Choroid plexus epithelial cell (primary cell): ENCODE results near the gene IRF9.

ENCODE experiments used
- DNase-seq: peaks from one replicate; pipeline ENCODE4 v3.0.0-alpha.2; 2010; ENCODE audit warnings: low read depth
- H3K4me3 ChIP-seq: 2 replicates; pipeline ENCODE4 v1.5.1; 2011; ENCODE audit warnings: low read depth, mild to moderate bottlenecking, control low read depth, low read length, moderate library complexity
- CTCF ChIP-seq: conservative IDR thresholded peaks from 2 replicates; pipeline ENCODE4 v1.5.1; 2011; ENCODE audit warnings: low read depth, mild to moderate bottlenecking, control low read depth, inconsistent platforms, low read length, moderate library complexity

IRF9 gene

GRCh38 chr14:24213866-24214662 lies 53.0 kb downstream of the IRF9 start:
- DNase-seq: no peak
- TF ChIP-seq CTCF: no peak
- H3K4me3 ChIP-seq: peak overlapping the region; percentile 94

GRCh38 chr14:24215495-24216344 lies 54.7 kb downstream of the IRF9 start, which contains the start of gene MDP1:
MDP1 (minus strand) TSS chr14:24216066; CDS start chr14:24215955, 111 bp downstream.
- DNase-seq: peak; percentile 85
- peak; percentile 46 for TF ChIP-seq CTCF
- peak within 1 kb of the TSS; percentile 84 for H3K4me3 ChIP-seq
